ENCODE data around the gene PCDHA13. TPM values are rescaled to one million over a fixed set of nuclear protein-coding genes. Genes with fewer than 3 reads are reported as not detected.

The PCDHA13 gene
- total RNA-seq, 1 donor from 2014 or later, result 2.6 TPM

- H3K4me3 Mint-ChIP-seq, result peak overlapping the region; percentile 91
- H3K9me3 Mint-ChIP-seq, result no peaks in the 10 kb centered on the region
- H3K27ac Mint-ChIP-seq, result peak overlapping the region; percentile 83
- peak; percentile 99 for TF ChIP-seq CTCF (conservative IDR thresholded peaks at IDR 0.05)
- no peaks in the 10 kb centered on the region for H3K4me1 Mint-ChIP-seq (ENCODE audit: unreplicated experiment)
- peaks cover 26% of the 10 kb centered on the region for H3K27me3 Mint-ChIP-seq
- peak; percentile 95 for DNase-seq (ENCODE audit: extremely low spot score, unreplicated experiment)
- H3K36me3 Mint-ChIP-seq, result no peaks in the 10 kb centered on the region
These were observed 44.7 kb downstream of the PCDHA13 start for GRCh38 chr5:140926443-140927227.

DNA sequence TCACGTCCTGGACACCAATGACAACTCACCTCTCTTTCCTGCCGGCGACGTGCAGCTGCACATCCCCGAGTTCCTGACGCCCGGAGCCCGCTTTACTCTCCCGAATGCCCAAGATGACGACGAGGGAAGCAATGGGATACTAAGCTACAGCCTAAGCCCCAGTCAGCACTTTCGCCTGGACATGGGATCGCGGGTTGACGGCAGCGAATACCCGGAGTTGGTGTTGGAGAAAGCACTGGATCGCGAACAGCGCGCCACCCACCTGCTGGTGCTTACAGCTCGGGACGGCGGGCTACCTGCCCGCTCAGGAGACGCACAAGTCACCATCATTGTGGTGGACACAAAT, 45.3 kb downstream of the PCDHA13 start:
- Mint-ChIP-seq H3K27me3 (peaks cover 26% of the 10 kb centered on the region), H3K4me3 (peak overlapping the region; percentile 91), H3K36me3 (no peaks in the 10 kb centered on the region), H3K9me3 (no peaks in the 10 kb centered on the region), H3K4me1 (ENCODE audit: unreplicated experiment) (no peaks in the 10 kb centered on the region), H3K27ac (peak overlapping the region; percentile 83)
- DNase-seq (ENCODE audit: extremely low spot score, unreplicated experiment), result no peak
- no peak for TF ChIP-seq CTCF (conservative IDR thresholded peaks at IDR 0.05)

Other genes starting within 250 kb of the PCDHA13 start
- gene CD14, start 248.9 kb upstream of the PCDHA13 start, total RNA-seq (ENCODE audit: low replicate concordance), result 0.17 TPM in 1 of 2 replicates, not detected in the other
- 26.2 and 29.4 TPM in 2 replicates for gene TMCO6, start 242.7 kb upstream of the PCDHA13 start, total RNA-seq (ENCODE audit: low replicate concordance)
- gene NDUFA2, start 234.5 kb upstream of the PCDHA13 start, total RNA-seq (ENCODE audit: low replicate concordance), result 65.0 and 66.4 TPM in 2 replicates
- 81.9 and 100 TPM in 2 replicates for gene IK, start 234.3 kb upstream of the PCDHA13 start, total RNA-seq (ENCODE audit: low replicate concordance)
- 29.4 and 32.4 TPM in 2 replicates for gene WDR55, start 217.2 kb upstream of the PCDHA13 start, total RNA-seq (ENCODE audit: low replicate concordance)
- 1.6 and 2.6 TPM in 2 replicates for gene DND1, start 208.5 kb upstream of the PCDHA13 start, total RNA-seq (ENCODE audit: low replicate concordance)
- gene HARS1, start 190.8 kb upstream of the PCDHA13 start, total RNA-seq (ENCODE audit: low replicate concordance), result 55.3 and 67.7 TPM in 2 replicates
- 35.3 and 39.3 TPM in 2 replicates for gene HARS2, start 190.7 kb upstream of the PCDHA13 start, total RNA-seq (ENCODE audit: low replicate concordance)
- gene ZMAT2, start 181.7 kb upstream of the PCDHA13 start, total RNA-seq (ENCODE audit: low replicate concordance), result 57.4 and 59.0 TPM in 2 replicates
- gene PCDHA1, start 96.0 kb upstream of the PCDHA13 start, total RNA-seq (ENCODE audit: low replicate concordance), result 0.45 TPM in 1 of 2 replicates, not detected in the other
- 1.0 and 3.3 TPM in 2 replicates for gene PCDHA2, start 87.3 kb upstream of the PCDHA13 start, total RNA-seq (ENCODE audit: low replicate concordance)
- gene PCDHA3, start 81.1 kb upstream of the PCDHA13 start, total RNA-seq (ENCODE audit: low replicate concordance), result 0.24 and 2.6 TPM in 2 replicates
- 10.7 and 17.7 TPM in 2 replicates for gene PCDHA4, start 75.1 kb upstream of the PCDHA13 start, total RNA-seq (ENCODE audit: low replicate concordance)
- gene PCDHA5, start 60.5 kb upstream of the PCDHA13 start, total RNA-seq (ENCODE audit: low replicate concordance), result 0.97 and 2.1 TPM in 2 replicates
- 9.3 and 9.6 TPM in 2 replicates for gene PCDHA6, start 54.2 kb upstream of the PCDHA13 start, total RNA-seq (ENCODE audit: low replicate concordance)
- gene PCDHA7, start 47.9 kb upstream of the PCDHA13 start, total RNA-seq (ENCODE audit: low replicate concordance), result 2.5 and 6.9 TPM in 2 replicates
- 2.9 TPM in 2 replicates for gene PCDHA8, start 40.9 kb upstream of the PCDHA13 start, total RNA-seq (ENCODE audit: low replicate concordance)
- gene PCDHA9, start 33.7 kb upstream of the PCDHA13 start, total RNA-seq (ENCODE audit: low replicate concordance), result 1.5 and 2.5 TPM in 2 replicates
- 9.9 and 20.3 TPM in 2 replicates for gene PCDHA10, start 26.2 kb upstream of the PCDHA13 start, total RNA-seq (ENCODE audit: low replicate concordance)
- 5.2 and 8.1 TPM in 2 replicates for gene PCDHA11, start 13.2 kb upstream of the PCDHA13 start, total RNA-seq (ENCODE audit: low replicate concordance)
- 10.2 and 27.3 TPM in 2 replicates for gene PCDHA12, start 6.8 kb upstream of the PCDHA13 start, total RNA-seq (ENCODE audit: low replicate concordance)
- gene PCDHAC1, start 44.2 kb downstream of the PCDHA13 start, total RNA-seq (ENCODE audit: low replicate concordance), result 6.7 and 9.2 TPM in 2 replicates
- gene PCDHAC2, start 84.4 kb downstream of the PCDHA13 start, total RNA-seq (ENCODE audit: low replicate concordance), result 2.7 and 3.5 TPM in 2 replicates
- 0.05 and 0.24 TPM in 2 replicates for gene PCDHB1, start 169.2 kb downstream of the PCDHA13 start, total RNA-seq (ENCODE audit: low replicate concordance)
- gene PCDHB2, start 212.5 kb downstream of the PCDHA13 start, total RNA-seq (ENCODE audit: low replicate concordance), result 33.7 and 36.3 TPM in 2 replicates
- gene PCDHB3, start 218.3 kb downstream of the PCDHA13 start, total RNA-seq (ENCODE audit: low replicate concordance), result 3.9 and 5.4 TPM in 2 replicates
- 1.3 and 2.7 TPM in 2 replicates for gene PCDHB4, start 239.7 kb downstream of the PCDHA13 start, total RNA-seq (ENCODE audit: low replicate concordance)

Measured in type B pancreatic cell (in vitro differentiated cells).